Left ventricle myocardium inferior (tissue), 1 donor: ENCODE data around the gene CDK17. TPM values are rescaled to one million over a fixed set of nuclear protein-coding genes. Genes with fewer than 3 reads are reported as not detected.

Source experiments
- DNase-seq: peaks from one replicate; pipeline ENCODE4 v3.0.0-alpha.2; 2020
- H3K27ac ChIP-seq: fragments of 200-600 bp; replicated peaks from 2 replicates; pipeline ENCODE4 v1.8.0; 2021
- H3K27me3 ChIP-seq: fragments of 200-600 bp; 2 replicates; pipeline ENCODE4 v1.8.0; 2021; ENCODE audit warnings: low read depth
- H3K36me3 ChIP-seq: fragments of 200-600 bp; 2 replicates; pipeline ENCODE4 v1.8.0; 2021
- H3K4me1 ChIP-seq: fragments of 200-600 bp; 2 replicates; pipeline ENCODE4 v1.8.0; 2021
- H3K4me3 ChIP-seq: fragments of 200-600 bp; 2 replicates; pipeline ENCODE4 v1.8.0; 2021; ENCODE audit warnings: mild to moderate bottlenecking, moderate library complexity
- H3K9me3 ChIP-seq: fragments of 200-600 bp; replicated peaks from 2 replicates; pipeline ENCODE4 v1.8.0; 2021
- intact Hi-C: fragments of 100-400 bp; cut with micrococcal nuclease; formaldehyde crosslinking; loops from one replicate; pipeline ENCODE4 v1.11.0; 2022
- total RNA-seq: library from RNA; stranded (reverse); fragmentation: NEBNext Ultra II Directional; extraction: Animal tissue kit (Norgen Biotek cat#: 25700); gene quantifications from one replicate; pipeline ENCODE4 v1.2.1, GENCODE V29; 2021
- TF ChIP-seq, protein P1 (sequence below): fragments of 200-600 bp; IDR thresholded peaks from 2 replicates; pipeline ENCODE4 v1.8.0; 2021; ENCODE audit warnings: antibody characterized with exemption, mild to moderate bottlenecking, borderline replicate concordance
- donor health status: DM: no; HTN: yes; CAD: no; lungs with severe emphysema.

The CDK17 gene
- total RNA-seq, 1 donor from 2014 or later = 15.9 TPM

DNA sequence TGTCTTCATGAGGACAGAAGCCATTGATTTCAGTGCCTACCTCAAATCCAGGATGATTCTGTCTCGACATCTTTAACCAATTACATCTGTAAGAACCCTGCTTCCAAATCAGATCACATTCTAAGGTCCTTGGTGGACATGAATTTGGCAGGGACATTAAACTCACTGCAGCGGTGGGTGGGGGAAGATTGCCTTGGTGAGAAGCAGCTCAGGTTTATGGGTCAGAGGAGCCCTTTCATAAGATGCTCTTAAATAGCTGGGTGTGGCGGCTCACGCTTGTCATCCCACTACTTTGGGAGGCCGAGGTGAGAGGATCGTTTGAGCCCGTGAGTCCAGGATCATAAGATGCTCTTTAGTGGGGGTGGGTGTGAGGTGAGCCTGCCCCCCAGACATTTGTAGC is 163.2 kb downstream of the CDK17 start:
- TF ChIP-seq, protein P1, sequence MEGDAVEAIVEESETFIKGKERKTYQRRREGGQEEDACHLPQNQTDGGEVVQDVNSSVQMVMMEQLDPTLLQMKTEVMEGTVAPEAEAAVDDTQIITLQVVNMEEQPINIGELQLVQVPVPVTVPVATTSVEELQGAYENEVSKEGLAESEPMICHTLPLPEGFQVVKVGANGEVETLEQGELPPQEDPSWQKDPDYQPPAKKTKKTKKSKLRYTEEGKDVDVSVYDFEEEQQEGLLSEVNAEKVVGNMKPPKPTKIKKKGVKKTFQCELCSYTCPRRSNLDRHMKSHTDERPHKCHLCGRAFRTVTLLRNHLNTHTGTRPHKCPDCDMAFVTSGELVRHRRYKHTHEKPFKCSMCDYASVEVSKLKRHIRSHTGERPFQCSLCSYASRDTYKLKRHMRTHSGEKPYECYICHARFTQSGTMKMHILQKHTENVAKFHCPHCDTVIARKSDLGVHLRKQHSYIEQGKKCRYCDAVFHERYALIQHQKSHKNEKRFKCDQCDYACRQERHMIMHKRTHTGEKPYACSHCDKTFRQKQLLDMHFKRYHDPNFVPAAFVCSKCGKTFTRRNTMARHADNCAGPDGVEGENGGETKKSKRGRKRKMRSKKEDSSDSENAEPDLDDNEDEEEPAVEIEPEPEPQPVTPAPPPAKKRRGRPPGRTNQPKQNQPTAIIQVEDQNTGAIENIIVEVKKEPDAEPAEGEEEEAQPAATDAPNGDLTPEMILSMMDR = no peak
- Histone ChIP-seq H3K27me3 (no peaks in the 10 kb centered on the region), H3K9me3 (no peaks in the 10 kb centered on the region), H3K36me3 (no peaks in the 10 kb centered on the region), H3K4me1 (peaks cover 95% of the 10 kb centered on the region), H3K27ac (peak overlapping the region; percentile 86), H3K4me3 (no peak overlapping the region)
- no peak for DNase-seq
- intact Hi-C loops = no loop called here

DNA sequence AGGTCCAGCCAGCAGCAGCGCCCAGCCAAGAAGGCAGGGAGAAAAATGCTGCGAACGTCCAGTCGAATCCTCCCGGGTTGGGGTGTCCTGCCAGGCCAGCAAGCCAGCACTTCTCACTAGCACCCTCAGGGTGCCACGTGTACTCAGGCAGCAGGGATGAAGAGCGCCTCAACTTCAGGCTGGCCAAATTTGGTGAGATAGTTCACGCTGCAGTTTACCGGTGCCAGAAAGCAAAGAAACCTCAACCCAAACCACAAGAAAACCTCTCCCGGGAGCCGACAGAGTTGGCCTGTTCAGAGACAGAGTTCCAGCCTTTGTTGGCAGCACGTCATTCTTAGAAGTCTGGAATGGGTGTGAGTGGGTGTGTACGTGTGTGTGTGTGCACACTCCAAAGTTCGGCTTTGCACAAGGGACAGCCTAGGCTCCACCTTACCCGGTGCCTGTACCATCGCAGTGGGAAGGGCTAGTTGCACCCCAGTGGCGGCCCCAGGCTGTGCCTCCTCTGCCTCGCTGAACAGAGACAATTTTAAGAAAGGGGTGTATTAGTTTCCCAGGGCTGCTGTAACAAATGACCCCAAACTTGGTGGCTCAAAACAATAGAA is 163.9 kb downstream of the CDK17 start:
- Histone ChIP-seq H3K27ac (peak overlapping the region; percentile 86), H3K4me3 (no peak overlapping the region), H3K36me3 (no peaks in the 10 kb centered on the region), H3K9me3 (no peaks in the 10 kb centered on the region), H3K27me3 (no peaks in the 10 kb centered on the region), H3K4me1 (peaks cover 88% of the 10 kb centered on the region)
- intact Hi-C loops = no loop called here
- peak; percentile 50 for DNase-seq
- TF ChIP-seq, protein P1 = no peak

DNA sequence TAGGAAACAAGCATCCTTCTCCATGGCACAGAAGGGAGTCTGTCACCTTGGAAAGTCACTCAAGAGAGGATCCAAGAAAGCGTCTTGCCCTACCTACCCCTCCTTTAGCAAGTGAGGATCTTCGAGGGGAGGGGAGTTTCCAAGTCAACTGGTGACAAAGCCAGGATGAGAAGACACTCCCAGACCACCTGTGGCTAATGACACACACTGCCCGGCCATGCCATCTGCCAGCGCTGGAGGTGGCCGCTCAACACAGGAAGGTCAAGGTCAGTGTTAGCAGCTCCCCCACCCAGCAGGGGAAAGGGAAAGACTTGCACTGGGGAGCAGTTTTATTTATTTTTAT is 164.8 kb downstream of the CDK17 start:
- no peaks in the 10 kb centered on the region for H3K9me3 ChIP-seq
- no peaks in the 10 kb centered on the region for H3K27me3 ChIP-seq
- TF ChIP-seq, protein P1 = no peak
- peak overlapping the region; percentile 86 for H3K27ac ChIP-seq
- peaks cover 83% of the 10 kb centered on the region for H3K4me1 ChIP-seq
- no peak overlapping the region for H3K4me3 ChIP-seq
- H3K36me3 ChIP-seq = peaks cover 1% of the 10 kb centered on the region
- no peak for DNase-seq
- intact Hi-C loops = no loop called here

DNA sequence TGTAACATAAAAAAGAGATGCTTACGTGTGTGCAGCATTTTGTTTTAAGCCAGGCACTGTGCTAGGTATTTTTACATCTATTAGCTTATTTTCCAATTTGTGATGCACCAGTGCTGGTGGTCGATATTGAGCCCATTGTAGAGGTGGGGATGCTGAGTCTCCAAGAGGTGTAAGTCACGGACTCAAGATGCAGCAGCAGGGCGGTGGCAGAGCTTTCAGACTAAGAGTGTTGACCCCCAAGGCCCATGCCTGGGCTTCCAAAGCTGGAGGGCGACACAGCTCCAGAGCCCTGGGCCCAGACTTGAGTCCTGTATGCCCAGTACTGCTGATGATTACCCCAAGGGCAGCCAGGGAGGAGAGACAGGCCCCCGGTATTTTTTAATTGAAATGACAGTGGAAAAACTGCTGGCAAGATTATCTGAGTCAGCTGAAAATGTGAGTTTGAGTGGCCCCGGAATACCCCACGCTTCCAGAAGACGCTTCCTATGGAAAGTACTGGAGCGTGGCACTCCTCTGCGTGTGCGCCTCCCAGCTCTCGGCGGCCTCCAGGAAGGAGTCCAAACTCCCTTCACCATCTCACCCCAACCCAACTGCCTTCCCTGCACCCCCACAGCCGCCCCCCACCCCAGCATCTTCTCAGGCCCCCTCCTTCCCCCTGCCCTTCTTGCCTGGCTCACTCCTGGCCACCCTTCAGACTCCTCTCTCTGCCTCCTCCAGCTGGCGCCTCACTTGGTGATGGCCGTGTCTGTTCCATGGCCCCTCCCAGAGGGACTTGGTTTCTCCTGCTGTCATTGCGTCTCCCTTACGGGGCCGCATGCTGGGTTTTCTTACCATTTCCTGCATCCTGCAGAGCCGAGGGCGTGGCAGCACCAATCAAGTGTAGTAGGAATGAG is 165.4 kb downstream of the CDK17 start:
- Histone ChIP-seq H3K36me3 (peaks cover 6% of the 10 kb centered on the region), H3K4me1 (peaks cover 82% of the 10 kb centered on the region)
- DNase-seq = no peak

DNA sequence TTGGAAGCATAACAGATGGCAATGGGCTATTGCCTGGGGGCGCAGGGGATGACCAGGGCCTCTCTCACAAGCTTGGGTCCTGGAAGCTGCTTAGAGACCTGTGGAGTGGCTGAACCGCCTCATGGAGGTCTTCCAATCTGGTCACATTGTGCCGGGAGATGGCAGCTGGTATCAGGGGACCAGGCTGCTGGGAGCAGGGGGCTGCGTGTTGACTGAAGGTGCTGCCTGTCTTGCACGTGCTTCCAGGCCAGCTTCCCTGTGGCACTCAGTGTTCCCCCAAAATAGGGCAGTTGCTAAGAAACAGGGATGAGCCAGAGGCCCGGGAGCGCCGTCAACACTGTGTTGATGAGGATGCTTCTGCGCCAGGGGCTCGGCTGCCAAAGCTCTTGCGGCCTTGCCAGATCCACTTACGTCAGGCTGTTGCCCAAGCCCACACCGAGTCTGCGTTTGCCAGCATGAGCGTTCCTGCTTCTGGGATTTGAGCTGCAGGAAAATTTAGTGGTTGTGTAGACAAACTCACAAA is 166.2 kb downstream of the CDK17 start:
- Histone ChIP-seq H3K27me3 (no peaks in the 10 kb centered on the region), H3K9me3 (no peaks in the 10 kb centered on the region), H3K27ac (peak overlapping the region; percentile 86), H3K4me1 (peaks cover 82% of the 10 kb centered on the region), H3K36me3 (peaks cover 6% of the 10 kb centered on the region), H3K4me3 (peak overlapping the region; percentile 4)
- TF ChIP-seq, protein P1 = no peak
- DNase-seq = peak; percentile 92
- intact Hi-C loops = no loop called here

More for the DNA sequence above, 165.4 kb downstream of the CDK17 start:
- Histone ChIP-seq H3K27ac (peak overlapping the region; percentile 86), H3K27me3 (no peaks in the 10 kb centered on the region), H3K4me3 (peak overlapping the region; percentile 4), H3K9me3 (no peaks in the 10 kb centered on the region)
- TF ChIP-seq, protein P1 = no peak
- intact Hi-C loops = no loop called here
